Neural cell (in vitro differentiated cells): ENCODE results near the gene KCNA4. TPM values are rescaled to one million over a fixed set of nuclear protein-coding genes. Genes with fewer than 3 reads are reported as not detected.
"Not testable (repeated sequence)": the region's sequence is repeated elsewhere in the genome, so short reads cannot be mapped to it uniquely, and the experiment has no call there.

Source experiments
- H2AFZ ChIP-seq: fragments of 200-600, 300-800 bp; sonication (generic), shearing (Covaris generic); 2 replicates; pipeline ENCODE4 v1.6.0; 2014; ENCODE audit warnings: low read depth, mild to moderate bottlenecking, antibody characterized with exemption, low read length, moderate library complexity
- H3F3A ChIP-seq: fragments of 200-600 bp; shearing (Covaris generic); 2 replicates; pipeline ENCODE4 v1.6.1; 2016; ENCODE audit warnings: mild to moderate bottlenecking, moderate library complexity, mixed read lengths, antibody characterized with exemption, low read length; ENCODE audit not compliant: insufficient read depth, poor library complexity, severe bottlenecking
- H3K27ac ChIP-seq: fragments of 200-600, 300-800 bp; sonication (generic), shearing (Covaris generic); 2 replicates; pipeline ENCODE4 v1.5.1; 2014; ENCODE audit warnings: mild to moderate bottlenecking, low read length, moderate library complexity
- H3K27me3 ChIP-seq: fragments of 300-800, 200-600 bp; sonication (generic), shearing (Covaris generic); 2 replicates; pipeline ENCODE4 v1.6.0; 2014; ENCODE audit warnings: mild to moderate bottlenecking, low read depth, low read length, moderate library complexity; ENCODE audit not compliant: insufficient read depth
- H3K36me3 ChIP-seq: fragments of 300-800, 200-600 bp; sonication (generic), shearing (Covaris generic); 2 replicates; pipeline ENCODE4 v1.5.1; 2014; ENCODE audit warnings: mild to moderate bottlenecking, antibody characterized with exemption, low read length, moderate library complexity; ENCODE audit not compliant: insufficient read depth
- H3K4me2 ChIP-seq: fragments of 300-800, 200-600 bp; sonication (generic), shearing (Covaris generic); 2 replicates; pipeline ENCODE4 v1.6.0; 2014; ENCODE audit warnings: mild to moderate bottlenecking, low read length
- H3K4me3 ChIP-seq: fragments of 300-800, 200-600 bp; sonication (generic), shearing (Covaris generic); 2 replicates; pipeline ENCODE4 v1.5.1; 2014; ENCODE audit warnings: mild to moderate bottlenecking, low read length, moderate library complexity
- H3K79me2 ChIP-seq: fragments of 200-600 bp; shearing (Covaris generic); replicated peaks from 2 replicates; pipeline ENCODE4 v1.6.0; 2014; ENCODE audit warnings: mild to moderate bottlenecking, low read length, moderate library complexity; ENCODE audit not compliant: insufficient read depth
- H3K9ac ChIP-seq: fragments of 300-800, 200-600 bp; sonication (generic), shearing (Covaris generic); 2 replicates; pipeline ENCODE4 v1.6.1; 2016; ENCODE audit warnings: mild to moderate bottlenecking, low read length, mixed read lengths
- H3K9me2 ChIP-seq: fragments of 200-600 bp; shearing (Covaris generic); 2 replicates; pipeline ENCODE4 v1.6.1; 2016; ENCODE audit warnings: mild to moderate bottlenecking, low read length, mixed read lengths; ENCODE audit not compliant: insufficient read depth
- H3K9me3 ChIP-seq: fragments of 200-600, 300-800 bp; sonication (generic), shearing (Covaris generic); 2 replicates; pipeline ENCODE4 v1.6.1; 2016; ENCODE audit warnings: mild to moderate bottlenecking, mixed run types, low read length, moderate library complexity, mixed read lengths
- H4K20me1 ChIP-seq: fragments of 200-600 bp; shearing (Covaris generic); 2 replicates; pipeline ENCODE4 v1.6.1; 2016; ENCODE audit warnings: mild to moderate bottlenecking, mixed run types; ENCODE audit not compliant: insufficient read depth
- CTCF ChIP-seq: fragments of 450-650 bp; IDR thresholded peaks from 2 replicates; pipeline ENCODE4 v1.5.1; 2014; ENCODE audit warnings: antibody characterized with exemption, mild to moderate bottlenecking, moderate library complexity; ENCODE audit not compliant: poor library complexity, severe bottlenecking
- EP300 ChIP-seq: fragments of 450-650 bp; conservative IDR thresholded peaks from 2 replicates; pipeline ENCODE4 v1.6.1; 2014; ENCODE audit warnings: antibody characterized with exemption, mild to moderate bottlenecking, moderate library complexity; ENCODE audit not compliant: poor library complexity, severe bottlenecking
- EZH2 ChIP-seq: fragments of 200-600, 300-800 bp; shearing (Covaris generic), sonication (generic); IDR thresholded peaks from 2 replicates; pipeline ENCODE4 v1.6.1; 2014; ENCODE audit warnings: antibody characterized with exemption, low read length, borderline replicate concordance, mild to moderate bottlenecking; ENCODE audit not compliant: insufficient read depth, poor library complexity, severe bottlenecking
- MXI1 ChIP-seq: fragments of 450-650 bp; conservative IDR thresholded peaks from 2 replicates; pipeline ENCODE4 v1.6.1; 2014; ENCODE audit warnings: antibody characterized with exemption, mild to moderate bottlenecking; ENCODE audit not compliant: poor library complexity, severe bottlenecking
- POLR2AphosphoS5 ChIP-seq: IDR thresholded peaks from 2 replicates; pipeline ENCODE4 v1.6.1; 2012
- RAD21 ChIP-seq: fragments of 450-650 bp; conservative IDR thresholded peaks from 2 replicates; pipeline ENCODE4 v1.6.1; 2014; ENCODE audit warnings: antibody characterized with exemption, mild to moderate bottlenecking, moderate library complexity
- REST ChIP-seq: IDR thresholded peaks from 2 replicates; pipeline ENCODE4 v1.6.1; 2012; ENCODE audit warnings: borderline replicate concordance
- SMC3 ChIP-seq: fragments of 450-650 bp; conservative IDR thresholded peaks from 2 replicates; pipeline ENCODE4 v1.6.1; 2014; ENCODE audit warnings: antibody characterized with exemption, mild to moderate bottlenecking, moderate library complexity; ENCODE audit not compliant: poor library complexity
- TAF1 ChIP-seq: IDR thresholded peaks from 2 replicates; pipeline ENCODE4 v1.6.1; 2012; ENCODE audit warnings: low read depth
- polyA plus RNA-seq: library from polyadenylated mRNA; depleted of rRNA; stranded (reverse); fragments of >200 nt; gene quantifications from 2 replicates; pipeline ENCODE4 v1.2.3, GENCODE V29; 2014

Gene KCNA4
- polyA plus RNA-seq, 1 donor from 2014 or later, result 5.9 TPM

GRCh38 chr11:30034166-30034565 is 17.3 kb upstream of the KCNA4 start:
- not testable (repeated sequence) for H3K79me2 ChIP-seq, H3K27me3 ChIP-seq, H2AFZ ChIP-seq, H3K9me2 ChIP-seq, H3K4me3 ChIP-seq, H3K9me3 ChIP-seq, H3K27ac ChIP-seq, H3K36me3 ChIP-seq, H4K20me1 ChIP-seq, H3K9ac ChIP-seq, H3K4me2 ChIP-seq, H3F3A ChIP-seq

- no peaks in the 10 kb centered on the region for H3K36me3 ChIP-seq
- no peak overlapping the region for H3K9ac ChIP-seq
- no peaks in the 10 kb centered on the region for H3F3A ChIP-seq
- no peak overlapping the region for H3K27ac ChIP-seq
- H3K4me3 ChIP-seq, result no peak overlapping the region
- no peak overlapping the region for H2AFZ ChIP-seq
- no peaks in the 10 kb centered on the region for H3K9me3 ChIP-seq
- TF ChIP-seq CTCF, result no peak
- no peak for TF ChIP-seq RAD21
- no peak for TF ChIP-seq REST
- TF ChIP-seq POLR2AphosphoS5, result no peak
- TF ChIP-seq MXI1, result no peak
- TF ChIP-seq EP300, result no peak
- no peak for TF ChIP-seq EZH2
- H3K4me2 ChIP-seq, result no peak overlapping the region
- no peaks in the 10 kb centered on the region for H4K20me1 ChIP-seq
- H3K27me3 ChIP-seq, result no peaks in the 10 kb centered on the region
- H3K79me2 ChIP-seq, result no peaks in the 10 kb centered on the region
- no peaks in the 10 kb centered on the region for H3K9me2 ChIP-seq
These were observed 8.7 kb upstream of the KCNA4 start for GRCh38 chr11:30025396-30026139.

- no peak overlapping the region for H3K9ac ChIP-seq
- no peak overlapping the region for H3K27ac ChIP-seq
- H3F3A ChIP-seq, result no peaks in the 10 kb centered on the region
- H2AFZ ChIP-seq, result no peak overlapping the region
- TF ChIP-seq EP300 (no peak), SMC3 (no peak), REST (no peak), TAF1 (no peak), EZH2 (no peak), POLR2AphosphoS5 (no peak), MXI1 (no peak), RAD21 (no peak), CTCF (no peak)
- no peak overlapping the region for H3K4me2 ChIP-seq
- H3K4me3 ChIP-seq, result no peak overlapping the region
- no peaks in the 10 kb centered on the region for H3K27me3 ChIP-seq
- H3K79me2 ChIP-seq, result no peaks in the 10 kb centered on the region
- H4K20me1 ChIP-seq, result no peaks in the 10 kb centered on the region
- H3K9me2 ChIP-seq, result no peaks in the 10 kb centered on the region
- no peaks in the 10 kb centered on the region for H3K9me3 ChIP-seq
- H3K36me3 ChIP-seq, result no peaks in the 10 kb centered on the region
These were observed 6.2 kb upstream of the KCNA4 start for GRCh38 chr11:30023074-30023473.
